Heart right ventricle (tissue), 16 donors: Measurements from ENCODE around the gene RFX8. TPM values are rescaled to one million over a fixed set of nuclear protein-coding genes. Genes with fewer than 3 reads are reported as not detected.

ENCODE experiments used
- ATAC-seq, 8 donors: fragments of 200-7000 bp; cut with Tn5 transposase; one replicate each; pipeline ENCODE4 v1.9.1; 2020; ENCODE audit warnings: mild to moderate bottlenecking in 8 of 8, moderate library complexity in 8 of 8, moderate number of reproducible peaks in 1 of 8
- DNase-seq, 2 donors: peaks; one replicate each; pipeline ENCODE4 v3.0.0-alpha.2; 2020
- H3K27ac ChIP-seq, 10 donors: fragments of 200-600 bp; sonication (generic) in 2 of 10; one replicate each; pipeline versions ENCODE4 v1.5.0 to v1.8.0; 2020 to 2022; ENCODE audit warnings: mild to moderate bottlenecking in 3 of 10
- H3K27me3 ChIP-seq, 7 donors: fragments of 200-600 bp; one replicate each; pipeline ENCODE4 v1.8.0; 2021 to 2022; ENCODE audit warnings: mild to moderate bottlenecking in 2 of 7
- H3K36me3 ChIP-seq, 9 donors: fragments of 200-600 bp; sonication (generic) in 1 of 9; one replicate each; pipeline versions ENCODE4 v1.5.0 to v1.8.0; 2020 to 2022; ENCODE audit warnings: mild to moderate bottlenecking in 2 of 9
- H3K4me1 ChIP-seq, 9 donors: fragments of 200-600 bp; sonication (generic) in 1 of 9; one replicate each; pipeline versions ENCODE4 v1.5.0 to v1.8.0; 2020 to 2022; ENCODE audit warnings: mild to moderate bottlenecking in 4 of 9
- H3K4me3 ChIP-seq, 10 donors: fragments of 200-600 bp; sonication (generic) in 2 of 10; one replicate each; pipeline versions ENCODE4 v1.5.0 to v1.8.0; 2020 to 2022; ENCODE audit warnings: mild to moderate bottlenecking in 7 of 10, moderate library complexity in 2 of 10
- H3K9me3 ChIP-seq, 11 donors: fragments of 200-600 bp in 10 of 11; sonication (generic) in 2 of 11; one replicate each; pipeline versions ENCODE4 v1.5.0 to v1.8.0; 2013 to 2022; ENCODE audit warnings: mild to moderate bottlenecking in 2 of 11, control low read depth in 1 of 11, moderate library complexity in 1 of 11
- CTCF ChIP-seq, 9 donors: fragments of 200-600 bp; sonication (generic) in 2 of 9; IDR thresholded peaks; one replicate each; pipeline versions ENCODE4 v1.5.0 to v1.8.0; 2021 to 2022; ENCODE audit warnings: antibody characterized with exemption in 9 of 9, mild to moderate bottlenecking in 5 of 9, moderate library complexity in 1 of 9
- WGBS, 2 donors: extraction: QIAGEN DNeasy Blood & Tissue Kit; methylation state at CpG; one replicate each; pipeline ENCODE4 v1.1.7; 2013; ENCODE audit warnings: inconsistent platforms in 1 of 2; 5-methylcytosine and 5-hydroxymethylcytosine counted together
- intact Hi-C, 10 donors: fragments of 100-400 bp; cut with DNase I; formaldehyde crosslinking; loops; one replicate each; pipeline versions ENCODE4 v1.11.1 to v1.14.2; 2022
- polyA plus RNA-seq, 2 donors: library from polyadenylated mRNA; stranded (reverse); fragments of 200-250 nt; gene quantifications; one replicate each; pipeline ENCODE4 v1.2.3, GENCODE V29; 2013
- total RNA-seq, 10 donors: library from RNA; stranded (reverse); fragmentation: NEBNext Ultra II Directional in 3 of 10; extraction: Animal tissue kit (Norgen Biotek cat#: 25700) in 3 of 10; gene quantifications; one replicate each; pipeline versions ENCODE4 v1.2.1 to v1.2.4, GENCODE V29; 2021 to 2023
- donor health status: Arrhythmogenic right ventricular cardiomyopathy.
- donor health status: ischemic (EF 13 %, LVEDD 7.1; RV severe dilation, severe dysfunction).
- donor health status: healthy with polysubstance abuse.
- donor health status: DM: no; HTN: yes; CAD: no.
- donor health status: DM: no; HTN: no; CAD: no.
- donor health status: ischemic (EF 25% LVEDD 6.9; RV normal size, moderate dysfunction).
- donor health status: ischemic (EF 25% LVEDD 5.7; RV mildly dilated, moderate dysfunction).
- donor health status: healthy.
- donor health status: DM: yes; HTN: yes; CAD: no.
- donor health status: Ischemic cardiomyopathy.
- donor health status: ischemic (EF 35%, LVEDD 5.7; RV mildly dilated, moderate dysfunction).
- donor health status: nonischemic (EF 11% LVEDD 7.7; RV severe dilation, severe dysfunction).
- donor health status: DM: yes; HTN: yes; CAD: no.
- donor health status: PGD.
- donor health status: ischemic (EF 29% LVEDD 5.4; RV normal size, mild dysfunction).
- donor health status: nonischemic (EF 23%, LVEDD 6.1; RV moderate dilation, normal function).

RFX8 gene
- total and polyA plus RNA-seq, 12 donors = 0.15 to 0.44 (median 0.16) TPM; not detected in 5

- Histone ChIP-seq H3K4me3 (no peak overlapping the region), H3K27me3 (peaks cover 0 to 14% (median 0%) of the 10 kb centered on the region in 7 donors), H3K27ac (no peak overlapping the region), H3K36me3 (no peaks in the 10 kb centered on the region), H3K9me3 (no peaks in the 10 kb centered on the region), H3K4me1 (peaks cover 0 to 28% (median 0%) of the 10 kb centered on the region in 9 donors)
- TF ChIP-seq CTCF (IDR thresholded peaks at IDR 0.05) = no peak
- DNase-seq (no peak), ATAC-seq (no peak)
- intact Hi-C loops = loop anchor here in 1 of 10 donors (5.0 kb wide), 1 partner anchor 994 kb away; no protein-coding TSS in a partner anchor
- 90 to 93% methylated on average over 8 of the region's 8 CpGs for WGBS, 2 donors
Measured at GRCh38 chr2:101401326-101401665, 73.6 kb downstream of the RFX8 start.

- H3K9me3 ChIP-seq = no peaks in the 10 kb centered on the region
- no peak for TF ChIP-seq CTCF (IDR thresholded peaks at IDR 0.05)
- H3K4me3 ChIP-seq = no peak overlapping the region
- no peak for DNase-seq
- H3K36me3 ChIP-seq = no peaks in the 10 kb centered on the region
- H3K4me1 ChIP-seq = peaks cover 0 to 25% (median 0%) of the 10 kb centered on the region in 9 donors
- no peak for ATAC-seq
- 62 to 75% methylated on average over 18 of the region's 18 CpGs for WGBS, 2 donors
- intact Hi-C loops = loop anchor here in 1 of 10 donors (5.0 kb wide), 1 partner anchor 993 kb away; no protein-coding TSS in a partner anchor
- no peak overlapping the region for H3K27ac ChIP-seq
- peaks cover 0 to 14% (median 0%) of the 10 kb centered on the region in 7 donors for H3K27me3 ChIP-seq
Measured at GRCh38 chr2:101400506-101401325, 74.2 kb downstream of the RFX8 start.

- H3K36me3 ChIP-seq = no peaks in the 10 kb centered on the region
- H3K9me3 ChIP-seq = no peaks in the 10 kb centered on the region
- WGBS, 2 donors = 85 to 94% methylated on average over 8 of the region's 8 CpGs
- ATAC-seq (no peak), DNase-seq (no peak)
- intact Hi-C loops = loop anchor here in 1 of 10 donors (5.0 kb wide), 1 partner anchor 993 kb away; no protein-coding TSS in a partner anchor
- H3K4me3 ChIP-seq = no peak overlapping the region
- no peak overlapping the region for H3K27ac ChIP-seq
- TF ChIP-seq CTCF (IDR thresholded peaks at IDR 0.05) = no peak
- H3K27me3 ChIP-seq = peaks cover 0 to 14% (median 0%) of the 10 kb centered on the region in 7 donors
- H3K4me1 ChIP-seq = peaks cover 0 to 18% (median 0%) of the 10 kb centered on the region in 9 donors
Measured at GRCh38 chr2:101400048-101400447, 74.9 kb downstream of the RFX8 start.

- no peak for DNase-seq
- Histone ChIP-seq H3K27me3 (peaks cover 0 to 14% (median 0%) of the 10 kb centered on the region in 7 donors), H3K9me3 (no peaks in the 10 kb centered on the region), H3K27ac (no peak overlapping the region), H3K4me3 (no peak overlapping the region), H3K4me1 (peaks cover 0 to 16% (median 0%) of the 10 kb centered on the region in 9 donors), H3K36me3 (no peaks in the 10 kb centered on the region)
- intact Hi-C loops = no loop called here
- ATAC-seq = no peak
- no peak for TF ChIP-seq CTCF (IDR thresholded peaks at IDR 0.05)
- WGBS, 2 donors = 86 to 90% methylated on average over 11 of the region's 11 CpGs
Measured at GRCh38 chr2:101399021-101399799, 75.7 kb downstream of the RFX8 start.
